Left ventricle myocardium inferior (tissue), 1 donor: ENCODE data around the gene HSPA1B. TPM values are rescaled to one million over a fixed set of nuclear protein-coding genes. Genes with fewer than 3 reads are reported as not detected.
A peak's percentile ranks its signal among the peaks of the same experiment; 100 is the strongest.
"Not testable (repeated sequence)": the region's sequence is repeated elsewhere in the genome, so short reads cannot be mapped to it uniquely, and the experiment has no call there.

Experiments used
- DNase-seq: peaks from one replicate; pipeline ENCODE4 v3.0.0-alpha.2; 2020
- H3K27ac ChIP-seq: fragments of 200-600 bp; replicated peaks from 2 replicates; pipeline ENCODE4 v1.8.0; 2021
- H3K27me3 ChIP-seq: fragments of 200-600 bp; 2 replicates; pipeline ENCODE4 v1.8.0; 2021; ENCODE audit warnings: low read depth
- H3K36me3 ChIP-seq: fragments of 200-600 bp; 2 replicates; pipeline ENCODE4 v1.8.0; 2021
- H3K4me1 ChIP-seq: fragments of 200-600 bp; 2 replicates; pipeline ENCODE4 v1.8.0; 2021
- H3K4me3 ChIP-seq: fragments of 200-600 bp; 2 replicates; pipeline ENCODE4 v1.8.0; 2021; ENCODE audit warnings: mild to moderate bottlenecking, moderate library complexity
- H3K9me3 ChIP-seq: fragments of 200-600 bp; replicated peaks from 2 replicates; pipeline ENCODE4 v1.8.0; 2021
- intact Hi-C: fragments of 100-400 bp; cut with micrococcal nuclease; formaldehyde crosslinking; loops from one replicate; pipeline ENCODE4 v1.11.0; 2022
- total RNA-seq: library from RNA; stranded (reverse); fragmentation: NEBNext Ultra II Directional; extraction: Animal tissue kit (Norgen Biotek cat#: 25700); gene quantifications from one replicate; pipeline ENCODE4 v1.2.1, GENCODE V29; 2021
- TF ChIP-seq, protein P1 (sequence below): fragments of 200-600 bp; IDR thresholded peaks from 2 replicates; pipeline ENCODE4 v1.8.0; 2021; ENCODE audit warnings: antibody characterized with exemption, mild to moderate bottlenecking, borderline replicate concordance
- donor health status: DM: no; HTN: yes; CAD: no; lungs with severe emphysema.

The HSPA1B gene
- total RNA-seq, 1 donor from 2014 or later, result 184 TPM

DNA sequence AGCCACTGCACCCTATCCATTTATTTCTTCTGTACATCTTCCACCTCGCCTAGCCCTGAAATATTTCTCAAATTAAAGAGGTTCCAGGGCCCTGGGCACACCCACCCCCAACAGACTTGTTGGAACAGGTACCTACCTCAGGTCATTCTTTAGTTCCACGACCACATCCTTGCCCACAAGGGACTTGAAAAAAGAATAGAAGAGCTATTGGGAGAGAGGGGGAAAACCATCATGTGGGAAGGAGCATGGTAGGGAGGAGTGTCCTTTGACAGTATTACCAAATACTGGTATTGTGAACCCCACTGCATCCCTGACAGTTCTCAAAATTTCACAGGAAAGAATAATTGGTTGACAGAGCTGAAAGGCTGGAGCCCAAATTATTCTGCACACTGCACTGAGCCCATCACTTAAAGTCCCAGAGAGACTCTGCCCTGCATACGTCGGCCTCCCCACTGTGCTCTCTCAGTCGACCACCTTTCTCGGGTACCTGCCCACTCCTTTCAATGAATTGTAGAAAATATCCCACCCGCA is 21.5 kb upstream of the HSPA1B start:
- Histone ChIP-seq H3K4me3 (peak overlapping the region; percentile 79), H3K27me3 (no peaks in the 10 kb centered on the region), H3K27ac (peak overlapping the region; percentile 94), H3K4me1 (peaks cover 20% of the 10 kb centered on the region), H3K36me3 (peaks cover 14% of the 10 kb centered on the region), H3K9me3 (no peaks in the 10 kb centered on the region)
- TF ChIP-seq, protein P1, sequence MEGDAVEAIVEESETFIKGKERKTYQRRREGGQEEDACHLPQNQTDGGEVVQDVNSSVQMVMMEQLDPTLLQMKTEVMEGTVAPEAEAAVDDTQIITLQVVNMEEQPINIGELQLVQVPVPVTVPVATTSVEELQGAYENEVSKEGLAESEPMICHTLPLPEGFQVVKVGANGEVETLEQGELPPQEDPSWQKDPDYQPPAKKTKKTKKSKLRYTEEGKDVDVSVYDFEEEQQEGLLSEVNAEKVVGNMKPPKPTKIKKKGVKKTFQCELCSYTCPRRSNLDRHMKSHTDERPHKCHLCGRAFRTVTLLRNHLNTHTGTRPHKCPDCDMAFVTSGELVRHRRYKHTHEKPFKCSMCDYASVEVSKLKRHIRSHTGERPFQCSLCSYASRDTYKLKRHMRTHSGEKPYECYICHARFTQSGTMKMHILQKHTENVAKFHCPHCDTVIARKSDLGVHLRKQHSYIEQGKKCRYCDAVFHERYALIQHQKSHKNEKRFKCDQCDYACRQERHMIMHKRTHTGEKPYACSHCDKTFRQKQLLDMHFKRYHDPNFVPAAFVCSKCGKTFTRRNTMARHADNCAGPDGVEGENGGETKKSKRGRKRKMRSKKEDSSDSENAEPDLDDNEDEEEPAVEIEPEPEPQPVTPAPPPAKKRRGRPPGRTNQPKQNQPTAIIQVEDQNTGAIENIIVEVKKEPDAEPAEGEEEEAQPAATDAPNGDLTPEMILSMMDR, result no peak
- DNase-seq, result no peak
- intact Hi-C loops, result no loop called here

DNA sequence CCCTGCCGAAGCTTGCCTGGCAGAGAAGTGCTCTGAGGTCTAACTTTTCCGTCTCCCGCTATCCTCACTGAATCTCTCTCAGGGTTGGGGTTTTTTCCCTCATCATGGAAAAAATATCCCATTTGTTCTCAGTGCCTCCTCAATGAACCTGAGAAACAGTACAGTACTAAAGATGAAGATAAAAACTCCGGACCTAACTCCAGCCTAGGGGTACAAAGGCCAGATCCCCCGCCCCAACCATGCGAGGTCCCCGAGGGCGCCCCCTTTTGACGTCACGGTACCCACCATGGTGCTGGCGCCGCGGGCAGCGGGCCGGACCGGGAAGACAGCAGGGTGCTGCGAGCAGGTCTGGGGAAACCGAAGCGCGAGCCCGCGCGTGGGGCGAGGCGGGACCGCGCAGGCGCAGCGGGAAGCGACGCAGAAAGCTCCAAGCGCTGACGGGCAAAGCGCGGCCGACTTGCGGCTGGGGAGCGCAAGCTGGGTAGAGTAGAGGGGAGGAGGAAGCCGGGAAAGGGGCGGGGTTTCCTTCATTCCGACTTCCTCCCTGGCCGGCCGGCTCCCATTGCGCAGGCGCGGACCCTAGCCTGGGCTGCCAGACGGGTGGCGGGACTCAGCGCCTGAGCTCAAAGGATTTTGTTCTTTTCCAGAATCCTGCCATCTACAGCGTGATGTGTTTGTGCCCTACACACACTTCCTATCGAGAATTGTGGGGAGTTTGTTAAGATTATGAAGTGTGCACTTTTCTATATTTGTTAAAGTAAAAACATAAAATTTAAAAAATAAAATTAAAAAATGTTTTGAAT is 20.9 kb upstream of the HSPA1B start, which contains the start of gene LSM2:
LSM2 (minus strand) TSS at position 497 of the 803 bp plus-strand sequence; CDS start at position 288, 209 bp downstream.
- peak; percentile 98 for DNase-seq
- Histone ChIP-seq H3K4me3 (peak within 1 kb of the TSS; percentile 79), H3K27me3 (no peaks in the 10 kb centered on the region), H3K36me3 (peaks cover 9% of the 10 kb centered on the region), H3K4me1 (peaks cover 20% of the 10 kb centered on the region), H3K9me3 (no peaks in the 10 kb centered on the region), H3K27ac (peak within 1 kb of the TSS; percentile 94)
- intact Hi-C loops, result no loop called here
- TF ChIP-seq, protein P1, result peak; percentile 30

DNA sequence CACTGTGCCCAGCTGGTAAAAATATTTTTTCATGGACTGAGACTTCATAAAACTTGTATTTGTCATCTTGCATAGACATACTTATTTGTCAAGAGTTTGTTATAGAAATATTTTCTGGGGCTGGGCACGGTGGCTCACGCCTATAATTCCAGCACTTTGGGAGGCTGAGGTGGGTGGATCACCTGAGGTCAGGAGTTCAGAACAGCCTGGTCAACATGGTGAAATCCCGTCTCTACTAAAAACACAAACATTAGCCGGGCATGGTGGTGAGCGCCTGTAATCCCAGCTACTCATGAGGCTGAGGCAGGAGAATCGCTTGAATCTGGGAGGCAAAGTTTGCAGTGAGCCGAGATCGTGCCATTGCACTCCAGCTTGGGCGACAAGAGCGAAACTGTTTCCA is 18.9 kb upstream of the HSPA1B start:
- H3K27me3 ChIP-seq, intact Hi-C loops, H3K36me3 ChIP-seq, H3K27ac ChIP-seq, H3K4me3 ChIP-seq, DNase-seq, H3K9me3 ChIP-seq: not testable (repeated sequence)
- peaks cover 26% of the 10 kb centered on the region for H3K4me1 ChIP-seq

DNA sequence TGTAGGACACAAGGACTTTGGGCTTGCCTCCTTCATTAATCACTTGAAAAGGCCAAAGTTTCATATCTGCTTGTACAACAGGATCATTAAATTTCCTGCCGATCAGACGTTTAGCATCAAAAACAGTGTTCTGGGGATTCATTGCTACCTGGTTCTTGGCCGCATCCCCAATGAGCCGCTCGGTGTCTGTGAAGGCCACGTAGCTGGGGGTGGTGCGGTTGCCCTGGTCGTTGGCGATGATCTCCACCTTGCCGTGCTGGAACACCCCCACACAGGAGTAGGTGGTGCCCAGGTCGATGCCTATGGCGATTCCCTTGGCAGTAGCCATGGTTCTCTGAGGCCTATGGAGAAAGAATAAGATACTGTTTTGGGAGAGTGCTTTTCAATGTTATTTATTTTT is 15.9 kb upstream of the HSPA1B start:
- intact Hi-C loops, result no loop called here
- TF ChIP-seq, protein P1, result no peak
- Histone ChIP-seq H3K4me3 (no peak overlapping the region), H3K27me3 (no peaks in the 10 kb centered on the region), H3K9me3 (no peaks in the 10 kb centered on the region), H3K36me3 (no peaks in the 10 kb centered on the region), H3K27ac (no peak overlapping the region), H3K4me1 (peaks cover 18% of the 10 kb centered on the region)
- no peak for DNase-seq

DNA sequence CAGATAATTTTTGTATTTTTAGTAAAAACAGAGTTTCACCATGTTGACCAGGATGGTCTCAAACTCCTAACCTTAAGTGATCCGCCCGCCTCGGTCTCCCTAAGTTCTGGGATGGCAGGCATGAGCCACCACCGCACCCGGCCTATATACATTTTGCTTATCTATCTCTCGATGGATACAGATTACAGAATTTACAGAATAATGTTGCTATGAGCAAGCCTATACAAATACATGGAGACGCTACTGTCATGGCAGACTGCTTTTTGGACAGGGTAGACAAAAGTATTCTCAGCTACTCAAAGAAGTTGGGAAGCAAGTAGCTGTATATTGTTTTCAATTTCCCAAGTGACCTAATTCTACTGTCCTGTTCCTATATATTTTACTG is 14.1 kb upstream of the HSPA1B start:
- intact Hi-C loops, result no loop called here
- no peak for DNase-seq
- H3K27me3 ChIP-seq, result no peaks in the 10 kb centered on the region
- peaks cover 24% of the 10 kb centered on the region for H3K4me1 ChIP-seq
- peak overlapping the region; percentile 100 for H3K27ac ChIP-seq
- TF ChIP-seq, protein P1, result no peak
- no peaks in the 10 kb centered on the region for H3K9me3 ChIP-seq
- H3K4me3 ChIP-seq, result peak overlapping the region; percentile 75
- no peaks in the 10 kb centered on the region for H3K36me3 ChIP-seq

DNA sequence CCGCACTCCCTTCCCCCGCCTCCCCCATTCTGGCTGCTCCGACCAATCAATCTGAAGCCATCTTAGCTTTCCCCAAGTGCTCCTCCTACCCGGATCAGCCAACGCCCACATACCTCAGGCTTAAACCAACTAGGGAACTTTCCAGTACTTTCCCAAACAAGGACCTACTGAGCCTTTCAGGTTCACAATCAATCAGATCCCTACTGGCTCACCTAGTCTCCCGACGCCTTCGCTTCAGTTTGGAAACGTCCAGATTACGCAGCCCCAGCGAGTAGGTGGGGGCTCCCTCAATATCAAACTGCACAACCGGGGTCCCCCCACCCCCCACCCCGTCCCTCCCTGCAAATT is 12.9 kb upstream of the HSPA1B start:
- peak; percentile 96 for DNase-seq
- intact Hi-C loops, result no loop called here
- peaks cover 36% of the 10 kb centered on the region for H3K4me1 ChIP-seq
- peak overlapping the region; percentile 75 for H3K4me3 ChIP-seq
- no peaks in the 10 kb centered on the region for H3K36me3 ChIP-seq
- H3K27ac ChIP-seq, result peak overlapping the region; percentile 100
- no peaks in the 10 kb centered on the region for H3K9me3 ChIP-seq
- H3K27me3 ChIP-seq, result no peaks in the 10 kb centered on the region
- TF ChIP-seq, protein P1, result no peak
